ENCODE results near the gene SPATS2L. TPM values are rescaled to one million over a fixed set of nuclear protein-coding genes. Genes with fewer than 3 reads are reported as not detected.

The SPATS2L gene
- total RNA-seq, 1 experiment from 2014 or later, result 47.3 TPM

DNA sequence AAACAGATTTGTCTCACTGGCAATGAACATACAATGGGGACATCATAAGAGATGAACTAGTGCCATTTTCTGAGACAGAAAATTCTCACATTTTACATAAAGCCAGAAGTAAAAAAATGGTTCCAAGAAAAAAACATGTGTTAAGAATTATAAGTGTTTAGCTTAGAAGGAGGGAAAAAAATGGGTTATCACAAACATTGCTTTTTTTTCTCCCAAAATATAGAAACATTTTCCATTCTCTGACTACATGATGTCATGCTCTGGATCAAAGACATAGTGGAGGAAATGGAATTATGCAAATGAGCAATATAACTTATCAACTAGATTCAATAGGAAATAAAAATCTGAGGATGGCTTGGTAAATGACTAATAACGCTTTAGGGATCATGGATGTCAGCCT, 49.8 kb downstream of the SPATS2L start:
- Histone ChIP-seq H4K8ac (replicated peaks; ENCODE audit: insufficient read length, low read depth, low read length) (no peak overlapping the region), H3K27me3 (ENCODE audit: insufficient read depth, low read length) (no peaks in the 10 kb centered on the region), H2BK5ac (ENCODE audit: insufficient read length, low read length) (no peak overlapping the region), H4K91ac (ENCODE audit: insufficient read length, low read depth, low read length) (no peak overlapping the region), H4K5ac (ENCODE audit: insufficient read length, low read depth, low read length) (no peak overlapping the region), H2BK20ac (ENCODE audit: low read depth, low read length, poor library complexity, severe bottlenecking) (no peak overlapping the region), H3K23me2 (ENCODE audit: insufficient read length, low read depth, low read length, poor library complexity, severe bottlenecking) (no peaks in the 10 kb centered on the region), H3K79me2 (ENCODE audit: insufficient read depth, low read length) (peaks cover 25% of the 10 kb centered on the region; the same call in 1 of the 2 replicates), H3K9ac (ENCODE audit: extremely low read depth, insufficient read length, low read length) (no peak overlapping the region), H4K20me1 (ENCODE audit: control insufficient read depth, insufficient read depth, insufficient read length) (no peaks in the 10 kb centered on the region), H3K4ac (ENCODE audit: low read depth, low read length) (no peak overlapping the region), H3T11ph (ENCODE audit: low read length) (no peak overlapping the region), H3K79me1 (ENCODE audit: insufficient read depth, low read depth, low read length, poor library complexity, severe bottlenecking) (peaks cover 3% of the 10 kb centered on the region), H3K18ac (ENCODE audit: insufficient read length, low read depth, low read length) (no peak overlapping the region), H2BK12ac (ENCODE audit: insufficient read length, low read depth, low read length) (no peak overlapping the region), H3K4me2 (ENCODE audit: insufficient read depth, insufficient read length, low read length) (no peak overlapping the region), H3K56ac (ENCODE audit: insufficient read length, low read depth, low read length) (no peak overlapping the region), H3K9me3 (ENCODE audit: control insufficient read depth, low read depth, low read length) (no peaks in the 10 kb centered on the region), H3K14ac (ENCODE audit: insufficient read depth, low read length) (no peak overlapping the region), H3K23ac (ENCODE audit: insufficient read length, low read depth, low read length) (no peak overlapping the region), H2AFZ (ENCODE audit: low read length) (no peak overlapping the region), H2BK15ac (ENCODE audit: low read depth, low read length) (no peak overlapping the region), H3K4me1 (ENCODE audit: insufficient read depth, low read length) (peaks cover 45% of the 10 kb centered on the region), H3K27ac (ENCODE audit: insufficient read length, low read depth, low read length) (no peak overlapping the region), H2BK120ac (ENCODE audit: low read depth, low read length, poor library complexity, severe bottlenecking) (no peak overlapping the region), H2AK5ac (ENCODE audit: insufficient read length, low read length) (no peak overlapping the region)
- H3K4me3 Mint-ChIP-seq, result no peak overlapping the region
- peaks cover 0 to 5% (median 0%) of the 10 kb centered on the region in 3 experiments; a peak in 3 of 7 replicates for H3K36me3 Mint-ChIP-seq (ENCODE audit: insufficient read depth in 1 of 3, low read depth in 3 of 3)
- TF ChIP-seq, protein P1, sequence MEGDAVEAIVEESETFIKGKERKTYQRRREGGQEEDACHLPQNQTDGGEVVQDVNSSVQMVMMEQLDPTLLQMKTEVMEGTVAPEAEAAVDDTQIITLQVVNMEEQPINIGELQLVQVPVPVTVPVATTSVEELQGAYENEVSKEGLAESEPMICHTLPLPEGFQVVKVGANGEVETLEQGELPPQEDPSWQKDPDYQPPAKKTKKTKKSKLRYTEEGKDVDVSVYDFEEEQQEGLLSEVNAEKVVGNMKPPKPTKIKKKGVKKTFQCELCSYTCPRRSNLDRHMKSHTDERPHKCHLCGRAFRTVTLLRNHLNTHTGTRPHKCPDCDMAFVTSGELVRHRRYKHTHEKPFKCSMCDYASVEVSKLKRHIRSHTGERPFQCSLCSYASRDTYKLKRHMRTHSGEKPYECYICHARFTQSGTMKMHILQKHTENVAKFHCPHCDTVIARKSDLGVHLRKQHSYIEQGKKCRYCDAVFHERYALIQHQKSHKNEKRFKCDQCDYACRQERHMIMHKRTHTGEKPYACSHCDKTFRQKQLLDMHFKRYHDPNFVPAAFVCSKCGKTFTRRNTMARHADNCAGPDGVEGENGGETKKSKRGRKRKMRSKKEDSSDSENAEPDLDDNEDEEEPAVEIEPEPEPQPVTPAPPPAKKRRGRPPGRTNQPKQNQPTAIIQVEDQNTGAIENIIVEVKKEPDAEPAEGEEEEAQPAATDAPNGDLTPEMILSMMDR (conservative IDR thresholded peaks at IDR 0.05), result no peak
- WGBS (ENCODE audit: extremely low coverage, insufficient read length, low lambda C conversion rate), result no CpG with 5 or more reads among the region's 1 CpG
- H3K4me1 Mint-ChIP-seq, result peaks cover 77 to 84% of the 10 kb centered on the region in 2 experiments
- H3K9me3 Mint-ChIP-seq, result no peaks in the 10 kb centered on the region
- H3K27ac Mint-ChIP-seq, result peak overlapping the region in 2 of 3 experiments; percentile 26 to 73; a peak in 2 of 7 replicates
- DNase-seq, result no peak
- no peaks in the 10 kb centered on the region for H3K27me3 Mint-ChIP-seq (ENCODE audit: low read depth)
